NCI-H345 (cell line): ENCODE data around the gene ERBB2.
A peak's percentile ranks its signal among the peaks of the same experiment; 100 is the strongest.

Experiments
- DNase-seq: peaks from one replicate; lab custom pipeline; 2025; lab: John Stamatoyannopoulos, UW

ERBB2 gene

DNA sequence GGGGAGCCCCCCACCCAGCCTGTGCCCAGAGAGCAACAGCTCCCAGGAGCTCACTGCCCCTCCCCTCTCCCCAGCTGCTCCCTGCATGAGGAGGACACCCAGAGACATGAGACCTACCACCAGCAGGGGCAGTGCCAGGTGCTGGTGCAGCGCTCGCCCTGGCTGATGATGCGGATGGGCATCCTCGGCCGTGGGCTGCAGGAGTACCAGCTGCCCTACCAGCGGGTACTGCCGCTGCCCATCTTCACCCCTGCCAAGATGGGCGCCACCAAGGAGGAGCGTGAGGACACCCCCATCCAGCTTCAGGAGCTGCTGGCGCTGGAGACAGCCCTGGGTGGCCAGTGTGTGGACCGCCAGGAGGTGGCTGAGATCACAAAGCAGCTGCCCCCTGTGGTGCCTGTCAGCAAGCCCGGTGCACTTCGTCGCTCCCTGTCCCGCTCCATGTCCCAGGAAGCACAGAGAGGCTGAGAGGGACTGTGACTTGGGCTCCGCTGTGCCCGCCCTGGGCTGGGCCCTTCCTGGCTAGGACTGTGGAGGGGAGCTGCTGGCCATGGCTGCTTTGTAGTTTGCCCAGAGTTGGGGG, 34.1 kb upstream of the ERBB2 start:
- DNase-seq, result peak; percentile 64

DNA sequence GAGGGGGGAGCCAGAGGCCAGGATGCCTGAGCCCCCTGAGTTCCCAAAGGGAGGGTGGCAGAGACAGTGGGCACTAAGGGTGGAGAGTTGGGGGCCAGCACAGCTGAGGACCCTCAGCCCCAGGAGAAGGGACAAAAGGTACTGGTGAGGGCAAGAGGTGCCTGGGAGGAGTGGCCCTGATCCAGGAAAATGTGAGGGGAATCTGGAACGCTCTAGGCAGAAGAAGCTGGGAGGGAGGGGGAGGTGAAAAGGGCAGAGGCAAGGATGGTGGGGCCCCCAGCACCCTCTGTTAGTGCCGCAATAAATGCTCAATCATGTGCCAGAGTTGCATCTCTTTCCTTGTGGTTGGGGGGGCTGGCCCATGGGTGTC, 33.6 kb upstream of the ERBB2 start:
- DNase-seq, result no peak

DNA sequence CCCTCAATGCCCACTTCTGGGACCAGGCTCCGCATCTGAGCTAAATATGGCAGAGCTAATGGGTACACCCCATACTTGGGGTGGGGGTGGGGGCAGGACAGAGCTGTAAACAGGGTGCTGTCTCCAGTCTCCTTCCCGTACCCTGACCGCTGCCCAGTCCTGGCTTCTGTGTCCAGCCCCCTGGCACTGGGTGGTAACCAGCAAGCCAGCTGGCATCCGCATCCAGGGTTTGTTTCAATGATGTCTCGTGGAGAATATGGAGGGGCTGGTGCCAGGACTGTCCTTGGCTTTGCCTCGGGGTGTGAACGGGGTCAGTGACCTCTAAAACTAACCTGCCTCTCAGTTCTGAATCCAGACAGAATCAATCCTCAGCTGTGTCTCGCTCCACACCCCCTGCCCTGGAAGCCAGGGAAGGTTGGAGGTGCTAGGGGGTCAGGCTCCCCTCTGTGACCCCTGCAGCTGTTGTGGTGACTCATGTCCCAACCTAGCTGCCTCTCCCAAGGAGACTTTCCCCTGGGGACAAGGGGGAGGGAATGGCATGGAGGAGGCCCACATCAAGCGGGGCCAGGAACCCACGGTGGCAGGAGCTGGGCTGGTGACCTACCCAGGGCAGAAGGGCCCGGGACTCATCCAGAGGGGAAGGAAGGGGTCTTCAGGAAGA, 33.1 kb upstream of the ERBB2 start:
- DNase-seq, result no peak

DNA sequence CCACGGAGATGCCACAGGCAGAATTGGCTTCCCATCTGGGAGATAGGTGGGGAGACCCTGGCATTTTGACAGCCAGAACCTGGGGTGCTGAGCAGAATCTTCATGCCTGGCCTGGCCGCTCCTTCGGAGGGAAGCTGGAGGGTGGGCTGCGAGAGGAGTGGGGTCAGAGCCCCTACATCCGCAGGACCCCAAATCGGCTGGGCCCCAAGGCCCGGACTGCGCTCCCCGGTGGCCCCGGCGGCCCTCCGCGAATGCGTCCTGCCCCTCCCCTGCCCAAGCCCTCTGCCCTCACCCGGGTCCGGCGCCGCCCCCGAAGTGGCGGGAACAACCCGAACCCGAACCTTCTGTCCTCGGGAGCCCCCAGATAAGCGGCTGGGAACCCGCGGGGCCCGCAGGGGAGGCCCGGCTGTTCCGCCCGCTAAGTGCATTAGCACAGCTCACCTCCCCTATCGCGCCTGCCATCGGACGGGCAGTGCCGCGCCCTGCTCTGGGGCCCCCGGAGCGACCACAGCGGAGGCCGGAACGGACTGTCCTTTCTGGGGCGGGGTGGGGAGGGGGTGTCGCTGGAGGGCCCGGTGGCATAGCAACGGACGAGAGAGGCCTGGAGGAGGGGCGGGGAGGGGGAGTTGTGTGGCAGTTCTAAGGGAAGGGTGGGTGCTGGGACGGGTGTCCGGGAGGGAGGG, 32.5 kb upstream of the ERBB2 start:
- DNase-seq, result no peak

DNA sequence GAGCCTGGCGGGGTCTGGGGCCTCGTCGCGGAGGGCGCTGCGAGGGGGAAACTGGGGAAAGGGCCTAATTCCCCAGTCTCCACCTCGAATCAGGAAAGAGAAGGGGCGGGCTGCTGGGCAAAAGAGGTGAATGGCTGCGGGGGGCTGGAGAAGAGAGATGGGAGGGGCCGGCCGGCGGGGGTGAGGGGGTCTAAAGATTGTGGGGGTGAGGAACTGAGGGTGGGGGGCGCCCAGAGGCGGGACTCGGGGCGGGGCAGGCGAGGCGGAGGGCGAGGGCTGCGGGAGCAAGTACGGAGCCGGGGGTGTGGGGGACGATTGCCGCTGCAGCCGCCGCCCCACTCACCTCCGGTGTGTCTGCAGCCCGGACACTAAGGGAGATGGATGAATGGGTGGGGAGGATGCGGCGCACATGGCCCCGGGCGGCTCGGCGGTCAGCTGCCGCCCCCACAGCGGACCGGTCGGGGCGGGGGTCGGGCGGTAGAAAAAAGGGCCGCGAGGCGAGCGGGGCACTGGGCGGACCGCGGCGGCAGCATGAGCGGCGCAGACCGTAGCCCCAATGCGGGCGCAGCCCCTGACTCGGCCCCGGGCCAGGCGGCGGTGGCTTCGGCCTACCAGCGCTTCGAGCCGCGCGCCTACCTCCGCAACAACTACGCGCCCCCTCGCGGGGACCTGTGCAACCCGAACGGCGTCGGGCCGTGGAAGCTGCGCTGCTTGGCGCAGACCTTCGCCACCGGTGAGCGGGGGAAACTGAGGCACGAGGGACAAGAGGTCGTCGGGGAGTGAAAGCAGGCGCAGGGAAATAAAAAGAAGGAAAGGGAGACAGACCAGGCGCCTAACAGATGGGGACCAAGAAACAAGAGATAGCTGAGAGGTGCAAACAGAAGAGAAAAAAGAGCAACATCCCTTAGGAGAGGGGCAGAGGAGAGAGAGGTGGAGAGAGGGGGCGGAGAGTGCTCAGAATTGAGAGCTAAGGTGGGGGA, 31.6 kb upstream of the ERBB2 start, which contains the start of gene PNMT:
Gene PNMT (plus strand): TSS at position 509 of the 980 bp plus-strand sequence. CDS start 23 bp downstream, at position 532.
- DNase-seq, result peak; percentile 60

DNA sequence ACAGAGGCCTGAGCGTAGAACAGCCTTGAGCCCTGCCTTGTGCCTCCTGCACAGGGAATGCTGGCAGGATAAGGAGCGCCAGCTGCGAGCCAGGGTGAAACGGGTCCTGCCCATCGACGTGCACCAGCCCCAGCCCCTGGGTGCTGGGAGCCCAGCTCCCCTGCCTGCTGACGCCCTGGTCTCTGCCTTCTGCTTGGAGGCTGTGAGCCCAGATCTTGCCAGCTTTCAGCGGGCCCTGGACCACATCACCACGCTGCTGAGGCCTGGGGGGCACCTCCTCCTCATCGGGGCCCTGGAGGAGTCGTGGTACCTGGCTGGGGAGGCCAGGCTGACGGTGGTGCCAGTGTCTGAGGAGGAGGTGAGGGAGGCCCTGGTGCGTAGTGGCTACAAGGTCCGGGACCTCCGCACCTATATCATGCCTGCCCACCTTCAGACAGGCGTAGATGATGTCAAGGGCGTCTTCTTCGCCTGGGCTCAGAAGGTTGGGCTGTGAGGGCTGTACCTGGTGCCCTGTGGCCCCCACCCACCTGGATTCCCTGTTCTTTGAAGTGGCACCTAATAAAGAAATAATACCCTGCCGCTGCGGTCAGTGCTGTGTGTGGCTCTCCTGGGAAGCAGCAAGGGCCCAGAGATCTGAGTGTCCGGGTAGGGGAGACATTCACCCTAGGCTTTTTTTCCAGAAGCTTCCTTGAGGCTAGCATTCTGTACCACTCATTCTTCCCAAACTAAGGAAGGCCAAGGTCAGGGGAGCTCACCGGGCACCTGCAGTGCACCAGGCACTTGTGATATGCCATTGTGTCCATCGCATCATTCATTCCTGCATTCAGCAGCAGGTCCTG, 29.7 kb upstream of the ERBB2 start:
- DNase-seq, result no peak

DNA sequence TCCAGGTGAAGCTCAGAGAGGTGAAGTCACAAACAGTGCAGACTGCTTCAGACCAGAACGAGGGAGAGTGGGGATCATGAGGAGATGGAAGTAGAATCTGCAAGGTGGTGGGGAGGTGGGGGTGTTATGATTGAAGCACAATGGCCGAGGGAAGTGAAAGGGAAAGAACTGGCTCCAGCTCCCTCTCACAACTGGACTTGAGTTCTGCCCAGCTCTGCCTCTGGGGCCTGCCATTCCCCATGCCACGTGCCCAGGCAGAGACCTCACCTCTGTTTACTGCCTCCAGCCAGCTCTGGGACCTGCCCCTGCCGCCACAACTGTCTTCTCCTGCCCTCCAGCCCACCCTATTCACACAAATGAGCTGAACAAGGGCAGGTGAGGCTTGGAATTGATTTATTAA, 29.1 kb upstream of the ERBB2 start:
- DNase-seq, result no peak

DNA sequence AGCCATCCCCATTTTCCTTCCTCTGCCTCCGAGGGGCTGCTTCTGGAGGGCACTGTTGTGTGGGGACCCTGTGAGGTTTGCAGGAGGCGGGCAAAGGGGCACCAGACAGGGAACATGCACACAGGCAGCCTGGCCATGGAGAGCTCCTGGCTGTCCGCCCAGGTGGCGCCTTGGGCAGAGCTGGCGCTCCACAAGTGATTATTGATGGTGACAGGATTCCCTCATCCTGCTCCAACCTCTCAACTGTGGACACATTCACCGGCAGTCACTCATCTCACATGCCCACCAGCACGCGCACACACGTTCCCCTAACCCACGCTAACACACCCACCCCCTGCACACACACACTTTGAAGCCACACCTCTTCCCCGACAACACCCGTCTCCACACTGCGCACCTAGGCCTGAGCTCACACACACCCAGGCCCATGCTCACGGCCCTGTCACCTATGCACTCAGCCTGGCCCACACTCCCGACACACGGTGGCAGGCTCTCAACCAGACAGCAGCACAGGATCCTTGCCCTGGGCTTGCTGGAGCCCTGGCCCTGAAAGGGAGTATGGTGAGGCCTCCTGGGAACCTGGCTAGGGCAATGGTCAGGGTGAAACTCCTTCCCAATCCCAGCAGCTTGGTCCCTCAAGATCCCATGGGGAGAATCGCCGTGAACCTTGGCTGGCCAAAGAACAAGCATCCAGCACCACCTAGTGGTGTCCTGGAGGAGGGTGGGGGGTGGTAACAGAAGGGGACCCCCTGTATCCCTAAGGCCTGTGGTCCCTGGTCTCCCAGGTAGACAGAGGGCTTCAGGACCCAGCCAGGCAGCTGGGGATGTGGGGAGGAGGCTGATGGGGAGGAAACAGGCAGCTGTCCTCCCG, 28.0 kb upstream of the ERBB2 start:
- no peak for DNase-seq

DNA sequence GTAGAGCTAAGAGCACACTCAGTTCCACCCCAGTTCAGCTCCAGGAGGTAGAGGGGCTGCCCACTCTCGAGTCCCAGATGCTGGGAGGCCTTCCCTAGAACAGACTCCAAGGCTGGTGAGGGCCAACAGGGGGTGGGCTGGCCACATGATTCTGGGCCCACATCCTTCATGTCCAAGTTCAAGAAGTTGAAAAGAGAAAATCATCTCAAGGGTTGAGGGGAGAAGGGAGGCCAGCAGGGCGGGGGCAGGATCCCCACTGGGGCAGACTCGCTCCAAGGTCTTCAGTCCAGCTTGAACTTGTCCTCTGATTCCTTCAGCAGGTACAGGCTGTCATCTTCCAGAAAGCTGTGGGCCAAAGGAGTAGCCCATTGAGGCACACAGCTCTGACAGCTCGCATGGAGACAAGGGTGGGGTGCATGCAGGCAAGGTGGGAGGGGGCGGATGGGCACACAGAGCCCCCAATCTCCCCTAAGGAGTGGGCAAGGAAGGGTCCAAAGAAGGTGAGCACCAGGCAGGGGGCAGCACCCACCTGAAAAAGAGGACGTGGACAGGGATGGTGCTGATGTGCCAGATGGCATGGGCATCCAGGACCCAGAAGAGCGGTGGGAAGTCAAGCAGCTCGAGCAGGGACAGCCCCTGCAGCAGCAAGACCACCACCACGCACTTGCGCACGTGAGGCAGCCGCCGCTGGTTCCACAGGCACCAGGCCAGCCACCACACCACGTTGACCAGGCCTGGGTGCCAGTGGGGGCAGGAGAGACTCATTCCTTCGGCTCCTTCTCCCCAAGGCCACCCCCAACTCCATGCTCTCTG, 27.1 kb upstream of the ERBB2 start:
- DNase-seq, result no peak

DNA sequence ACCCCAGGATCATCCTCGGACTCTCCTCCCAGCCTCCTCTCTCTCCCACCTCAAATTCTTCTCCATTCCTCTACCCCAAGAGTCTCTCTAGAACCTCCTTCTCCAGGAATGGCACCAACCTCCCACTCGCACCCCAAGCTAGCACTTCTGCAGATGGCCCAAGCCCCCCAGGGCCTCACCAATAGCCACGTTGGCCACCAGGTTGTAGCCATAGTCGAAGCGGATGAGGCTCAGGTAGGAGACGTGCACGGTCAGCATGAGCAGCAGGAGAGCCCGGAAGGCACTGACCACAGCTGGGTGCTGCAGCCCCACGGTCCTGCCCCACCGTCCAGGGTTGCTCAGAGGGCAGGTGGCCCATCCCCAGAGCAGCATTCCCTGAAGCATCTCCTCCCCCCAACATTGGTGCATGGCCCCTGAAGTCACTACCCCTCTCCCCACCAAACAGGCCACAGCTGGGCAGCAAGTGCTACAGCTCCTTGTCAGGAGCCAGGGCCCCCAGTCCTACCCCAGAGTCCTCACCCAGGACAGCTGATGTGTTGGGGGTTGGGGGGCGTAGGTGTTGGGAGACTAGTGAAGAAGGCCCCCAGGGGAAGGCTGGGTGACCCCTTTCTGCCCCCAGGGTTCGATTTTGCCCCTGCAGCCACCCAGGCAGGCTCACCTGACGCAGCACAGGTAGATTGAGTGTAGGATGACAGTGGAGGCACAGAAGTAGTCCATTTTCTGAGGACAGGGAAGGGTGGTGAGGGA, 26.4 kb upstream of the ERBB2 start:
- no peak for DNase-seq

DNA sequence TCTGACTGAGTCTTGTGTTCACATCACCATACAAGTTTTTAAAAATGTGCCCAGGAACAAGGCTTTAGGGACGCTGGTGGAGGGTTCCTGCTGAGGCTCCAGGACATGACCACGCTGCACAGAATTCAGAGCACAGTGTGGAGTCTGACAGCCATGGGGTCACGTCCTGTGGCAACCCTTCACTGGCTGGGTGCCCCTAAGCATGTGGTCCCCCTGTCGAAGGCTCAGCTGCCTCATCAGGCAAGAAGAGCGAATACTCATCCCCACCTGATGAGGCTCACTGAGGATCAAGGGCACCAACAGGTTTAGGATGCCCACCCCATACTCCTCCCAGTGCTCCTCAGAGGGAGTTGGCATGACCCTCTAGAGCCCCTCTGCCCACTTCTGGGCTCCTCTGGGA, 25.7 kb upstream of the ERBB2 start:
- no peak for DNase-seq

DNA sequence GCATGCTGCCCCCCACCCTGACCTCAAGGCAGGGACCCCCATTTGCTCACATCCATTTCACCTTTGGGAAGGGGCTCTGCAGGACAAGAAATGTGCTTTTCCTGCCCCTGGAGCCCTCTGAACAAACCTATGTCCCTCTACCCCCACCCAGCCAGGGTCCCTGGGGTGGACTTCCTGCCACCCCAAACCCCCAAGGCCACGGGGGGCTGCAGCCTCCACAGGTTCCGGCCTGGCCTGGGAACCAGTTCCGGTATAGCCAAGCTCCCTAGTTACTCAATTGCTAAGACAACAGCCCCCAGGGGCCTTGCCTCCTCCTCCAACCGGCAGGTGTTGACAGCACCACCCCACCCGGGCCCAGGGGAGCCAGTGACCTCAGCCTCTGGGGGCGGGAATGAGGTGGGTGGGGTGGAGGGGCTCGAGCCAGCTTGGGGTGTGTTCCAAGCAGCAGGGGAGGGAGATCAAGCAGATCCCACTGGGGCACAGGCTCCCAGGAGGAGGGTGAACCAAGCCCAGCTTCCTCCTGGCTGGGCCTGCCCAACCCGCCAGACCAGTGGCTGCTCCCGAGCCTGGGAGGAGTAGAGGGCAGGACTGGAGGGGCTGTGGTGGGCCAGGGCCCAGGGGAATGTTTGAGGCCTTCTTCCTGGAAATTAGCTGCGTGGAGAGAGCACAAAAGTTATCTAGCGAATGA, 25.0 kb upstream of the ERBB2 start:
- DNase-seq, result peak; percentile 63

DNA sequence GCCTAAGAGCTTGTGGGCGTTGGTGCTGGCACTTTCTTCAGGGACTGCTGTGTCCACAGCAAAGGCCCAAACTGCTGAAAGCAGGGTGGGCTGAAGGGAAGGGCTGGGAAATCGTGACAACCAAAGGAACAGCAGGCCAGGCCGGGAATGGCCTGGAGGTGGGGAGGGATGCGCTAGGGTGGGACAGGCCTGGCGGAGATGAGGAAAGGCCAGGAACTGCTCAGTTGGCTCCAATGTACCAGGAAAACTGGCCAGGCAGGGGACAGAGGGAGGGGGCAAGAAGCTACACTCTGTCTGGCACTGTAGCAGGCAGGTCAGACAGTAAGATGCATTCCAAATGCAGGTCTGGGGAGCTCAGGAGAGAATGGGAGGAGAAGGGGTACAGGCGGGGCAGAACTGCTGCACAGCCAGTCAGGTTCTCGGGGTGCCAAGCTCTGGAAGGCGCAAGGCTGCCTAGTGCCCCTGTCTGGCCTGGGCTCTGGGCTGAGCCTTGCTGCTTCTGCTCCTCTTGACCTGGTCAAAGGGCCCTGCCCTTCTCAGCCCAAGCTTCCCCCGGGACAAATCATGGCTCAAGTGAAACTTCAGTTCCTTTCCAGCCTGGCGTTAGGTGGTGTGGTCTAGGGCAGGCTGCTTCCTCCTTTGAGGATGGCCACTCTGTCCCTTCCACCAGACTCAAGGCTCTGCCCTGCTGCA, 24.3 kb upstream of the ERBB2 start:
- DNase-seq, result no peak

DNA sequence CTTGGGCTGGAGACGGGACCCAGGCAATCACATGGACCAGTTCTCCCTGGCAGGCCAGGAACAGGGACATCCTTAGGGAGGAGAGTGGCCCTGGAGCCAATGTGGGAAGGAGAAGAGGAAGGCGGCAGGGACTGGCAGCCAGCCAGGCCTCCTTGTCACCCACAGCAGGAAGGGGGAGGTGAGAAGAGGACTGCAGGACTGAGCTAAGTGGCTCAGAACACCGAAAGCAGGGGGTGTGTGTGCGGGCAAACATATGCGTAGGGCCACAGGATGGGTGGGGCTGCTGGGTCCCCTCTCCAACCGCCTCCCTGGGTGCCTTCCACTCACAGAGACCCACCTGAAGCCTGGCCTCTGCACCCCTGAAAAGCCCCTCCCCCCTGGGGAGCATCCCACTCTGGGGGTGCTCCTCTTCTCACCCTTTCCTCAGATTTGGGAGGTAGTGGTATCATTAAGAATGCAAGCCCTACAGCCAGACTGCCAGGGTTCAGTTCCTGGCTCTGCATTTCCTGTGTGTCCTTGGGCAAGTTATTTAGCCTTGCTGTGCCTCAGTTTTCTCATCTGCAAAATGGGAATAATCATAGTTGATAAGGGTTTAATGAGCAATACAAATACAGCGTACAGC, 23.6 kb upstream of the ERBB2 start:
- peak; percentile 67 for DNase-seq

DNA sequence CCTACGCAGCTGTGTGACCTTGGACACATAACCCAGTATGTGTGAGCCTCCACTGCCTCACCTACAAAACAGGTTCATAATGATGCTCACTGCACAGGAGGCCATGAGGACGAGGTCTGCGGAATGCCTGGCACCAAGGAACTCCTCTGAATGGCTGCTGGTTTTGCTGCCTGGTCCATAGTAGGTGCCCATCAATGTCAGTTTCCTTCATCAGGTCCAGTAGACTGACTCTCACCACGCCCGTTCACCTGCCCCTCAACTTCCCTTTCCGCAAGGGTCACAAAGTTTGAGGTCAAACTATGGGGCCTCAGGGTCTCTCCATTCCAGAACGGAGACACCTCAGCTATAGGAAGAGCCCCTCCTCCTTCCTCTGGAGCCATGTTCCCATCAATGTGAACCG, 22.8 kb upstream of the ERBB2 start:
- DNase-seq, result no peak

DNA sequence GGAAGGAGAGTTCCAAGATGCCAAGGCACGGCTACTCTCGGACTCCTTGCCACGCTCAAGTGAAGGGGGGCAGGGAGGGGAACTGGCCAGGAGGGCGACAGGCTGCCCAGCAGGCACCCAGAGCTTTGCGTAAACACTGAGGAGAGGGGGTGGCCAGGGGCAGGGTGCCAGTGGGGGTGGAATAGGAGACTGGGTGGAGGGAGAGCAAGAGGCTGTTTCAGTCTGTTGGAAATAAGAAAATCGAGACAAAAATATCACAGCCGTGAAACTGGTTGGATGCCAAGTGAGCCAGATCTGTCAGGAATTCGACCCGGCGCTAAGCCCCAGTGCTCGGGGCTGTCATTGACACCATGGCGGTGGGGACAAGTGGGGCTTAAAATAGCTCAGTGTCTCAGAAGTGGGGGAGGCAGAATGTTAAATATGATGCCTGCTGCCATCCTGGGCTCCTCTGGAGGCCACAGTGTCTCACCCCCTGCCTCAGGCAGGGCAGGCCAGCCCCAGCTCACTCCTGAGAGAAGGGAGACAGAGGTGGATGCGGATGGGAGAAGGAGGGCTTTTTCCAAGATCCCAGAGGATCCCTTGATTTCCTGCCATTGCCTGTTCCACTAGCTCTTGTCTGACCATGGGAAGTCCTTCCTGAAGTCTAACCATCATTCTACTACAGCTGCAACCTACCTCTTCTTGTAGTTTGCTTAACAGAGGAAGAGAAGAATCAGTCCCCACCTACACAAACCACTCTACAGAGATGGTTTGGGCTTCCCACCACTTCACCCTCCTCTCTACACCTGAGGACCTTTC, 22.1 kb upstream of the ERBB2 start:
- no peak for DNase-seq
